Upper lobe of right lung (tissue), 1 donor: Measurements from ENCODE around the gene GCDH. TPM values are rescaled to one million over a fixed set of nuclear protein-coding genes. Genes with fewer than 3 reads are reported as not detected.

Experiments
- ATAC-seq: fragments of 200-7000 bp; cut with Tn5 transposase; one replicate; pipeline ENCODE4 v1.9.1; 2020; ENCODE audit warnings: mild to moderate bottlenecking, moderate library complexity
- DNase-seq: peaks from one replicate; pipeline ENCODE4 v3.0.0-alpha.2; 2020
- H3K27ac ChIP-seq: fragments of 200-600 bp; one replicate; pipeline ENCODE4 v1.8.0; 2022
- H3K27me3 ChIP-seq: fragments of 200-600 bp; one replicate; pipeline ENCODE4 v1.8.0; 2022; ENCODE audit warnings: mild to moderate bottlenecking
- H3K36me3 ChIP-seq: fragments of 200-600 bp; one replicate; pipeline ENCODE4 v1.8.0; 2022
- H3K4me1 ChIP-seq: fragments of 200-600 bp; one replicate; pipeline ENCODE4 v1.8.0; 2022
- H3K4me3 ChIP-seq: fragments of 200-600 bp; one replicate; pipeline ENCODE4 v1.8.0; 2022; ENCODE audit warnings: mild to moderate bottlenecking
- H3K9me3 ChIP-seq: fragments of 200-600 bp; one replicate; pipeline ENCODE4 v1.8.0; 2022
- CTCF ChIP-seq: fragments of 200-600 bp; IDR thresholded peaks from one replicate; pipeline ENCODE4 v1.8.0; 2022; ENCODE audit warnings: antibody characterized with exemption
- intact Hi-C: fragments of 100-400 bp; cut with DNase I; formaldehyde crosslinking; loops from one replicate; pipeline ENCODE4 v1.11.0; 2022
- total RNA-seq: library from RNA; stranded (reverse); fragmentation: NEBNext Ultra II Directional; extraction: Animal tissue kit (Norgen Biotek cat#: 25700); gene quantifications from one replicate; pipeline ENCODE4 v1.2.1, GENCODE V29; 2021
- donor health status: DM: no; HTN: yes; CAD: no; lungs with severe emphysema.

GCDH gene
- total RNA-seq, 1 donor from 2014 or later: 21.0 TPM

- Histone ChIP-seq H3K4me1 (peaks cover 39% of the 10 kb centered on the region), H3K4me3 (peak overlapping the region; percentile 74), H3K27ac (peak overlapping the region; percentile 85), H3K9me3 (no peaks in the 10 kb centered on the region), H3K36me3 (peaks cover 45% of the 10 kb centered on the region), H3K27me3 (no peaks in the 10 kb centered on the region)
- ATAC-seq (peak; percentile 23), DNase-seq (no peak)
- no peak for TF ChIP-seq CTCF
- intact Hi-C loops: no loop called here
Observed at GRCh38 chr19:12938779-12939601, 48.0 kb downstream of the GCDH start.

DNA sequence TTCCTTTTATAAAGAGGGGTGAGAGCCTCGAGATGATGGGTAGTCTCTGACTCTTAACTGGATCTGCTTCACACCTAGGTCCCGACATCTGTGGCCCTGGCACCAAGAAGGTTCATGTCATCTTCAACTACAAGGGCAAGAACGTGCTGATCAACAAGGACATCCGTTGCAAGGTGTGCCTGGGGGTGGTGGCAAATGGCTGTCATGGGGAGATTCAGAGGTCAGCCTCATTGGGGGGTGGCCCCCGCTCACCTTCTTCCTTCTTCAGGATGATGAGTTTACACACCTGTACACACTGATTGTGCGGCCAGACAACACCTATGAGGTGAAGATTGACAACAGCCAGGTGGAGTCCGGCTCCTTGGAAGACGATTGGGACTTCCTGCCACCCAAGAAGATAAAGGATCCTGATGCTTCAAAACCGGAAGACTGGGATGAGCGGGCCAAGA, 49.0 kb downstream of the GCDH start:
- peaks cover 55% of the 10 kb centered on the region for H3K36me3 ChIP-seq
- no peaks in the 10 kb centered on the region for H3K9me3 ChIP-seq
- ATAC-seq (no peak), DNase-seq (no peak)
- no peak overlapping the region for H3K27ac ChIP-seq
- peak overlapping the region; percentile 74 for H3K4me3 ChIP-seq
- no peak for TF ChIP-seq CTCF
- intact Hi-C loops: no loop called here
- peaks cover 39% of the 10 kb centered on the region for H3K4me1 ChIP-seq
- H3K27me3 ChIP-seq: no peaks in the 10 kb centered on the region

- Histone ChIP-seq H3K27ac (no peak overlapping the region), H3K9me3 (no peaks in the 10 kb centered on the region), H3K4me1 (peaks cover 39% of the 10 kb centered on the region), H3K36me3 (peaks cover 55% of the 10 kb centered on the region), H3K27me3 (no peaks in the 10 kb centered on the region), H3K4me3 (peak overlapping the region; percentile 74)
- no peak for ATAC-seq
- no peak for DNase-seq
- intact Hi-C loops: no loop called here
- TF ChIP-seq CTCF: no peak
Observed at GRCh38 chr19:12940897-12941296, 49.9 kb downstream of the GCDH start.

GRCh38 chr19:12943437-12944044, 52.6 kb downstream of the GCDH start:
- Histone ChIP-seq H3K4me1 (peaks cover 47% of the 10 kb centered on the region), H3K9me3 (no peaks in the 10 kb centered on the region), H3K4me3 (no peak overlapping the region), H3K27me3 (no peaks in the 10 kb centered on the region), H3K36me3 (peaks cover 68% of the 10 kb centered on the region), H3K27ac (no peak overlapping the region)
- DNase-seq (no peak), ATAC-seq (no peak)
- intact Hi-C loops: no loop called here
- no peak for TF ChIP-seq CTCF

- Histone ChIP-seq H3K36me3 (peaks cover 75% of the 10 kb centered on the region), H3K4me1 (peaks cover 47% of the 10 kb centered on the region), H3K4me3 (no peak overlapping the region), H3K9me3 (no peaks in the 10 kb centered on the region), H3K27me3 (no peaks in the 10 kb centered on the region), H3K27ac (peak overlapping the region; percentile 92)
- ATAC-seq (no peak), DNase-seq (no peak)
- TF ChIP-seq CTCF: no peak
- intact Hi-C loops: no loop called here
Observed at GRCh38 chr19:12944104-12944674, 53.2 kb downstream of the GCDH start.
